Spleen (tissue), 11 donors: ENCODE measurements around the gene ZSCAN5C. TPM values are rescaled to one million over a fixed set of nuclear protein-coding genes. Genes with fewer than 3 reads are reported as not detected.
"Not testable (repeated sequence)": the region's sequence is repeated elsewhere in the genome, so short reads cannot be mapped to it uniquely, and the experiment has no call there.

Experiments used
- DNase-seq: peaks from one replicate; pipeline ENCODE4 v3.0.0-alpha.2; 2020
- H3K27ac ChIP-seq, 8 donors: fragments of 200-600 bp; sonication (generic) in 7 of 8; 1 replicate in 4 of 8; 2 replicates in 4 of 8; pipeline versions ENCODE4 v1.5.0 to v1.8.0; 2016 to 2021; ENCODE audit warnings: inconsistent platforms in 4 of 8, mild to moderate bottlenecking in 4 of 8, moderate library complexity in 1 of 8
- H3K27me3 ChIP-seq, 7 donors: fragments of 200-600 bp; sonication (generic) in 6 of 7; replicated peaks in 1 of 7; 1 replicate in 4 of 7; 2 replicates in 3 of 7; pipeline versions ENCODE4 v1.5.0 to v1.8.0; 2016 to 2021; ENCODE audit warnings: inconsistent platforms in 3 of 7, mild to moderate bottlenecking in 1 of 7
- H3K36me3 ChIP-seq, 6 donors: fragments of 200-600 bp; sonication (generic) in 5 of 6; 1 replicate in 4 of 6; 2 replicates in 2 of 6; pipeline versions ENCODE4 v1.5.0 to v1.8.0; 2016 to 2021; ENCODE audit warnings: inconsistent platforms in 2 of 6
- H3K4me1 ChIP-seq, 6 donors: fragments of 200-600 bp; sonication (generic) in 5 of 6; 1 replicate in 3 of 6; 2 replicates in 3 of 6; pipeline versions ENCODE4 v1.5.0 to v1.8.0; 2016 to 2021; ENCODE audit warnings: inconsistent platforms in 3 of 6
- H3K4me3 ChIP-seq, 8 donors: fragments of 200-600 bp; sonication (generic) in 7 of 8; 1 replicate in 4 of 8; 2 replicates in 4 of 8; pipeline versions ENCODE4 v1.5.0 to v1.8.0; 2016 to 2021; ENCODE audit warnings: inconsistent platforms in 4 of 8, mild to moderate bottlenecking in 4 of 8, moderate library complexity in 2 of 8
- H3K9me3 ChIP-seq, 8 donors: fragments of 200-600 bp; sonication (generic) in 7 of 8; 1 replicate in 4 of 8; 2 replicates in 4 of 8; pipeline versions ENCODE4 v1.5.0 to v1.8.0; 2016 to 2021; ENCODE audit warnings: inconsistent platforms in 4 of 8
- CTCF ChIP-seq, 11 experiments: fragments of 200-600 bp in 7 of 11; fragments of 450-650 bp in 4 of 11; sonication (generic) in 4 of 11; IDR thresholded peaks in 8 of 11; conservative IDR thresholded peaks in 3 of 11; 1 replicate in 7 of 11; 2 replicates in 4 of 11; pipeline versions ENCODE4 v1.4.0 to v1.8.0; 2016 to 2021; ENCODE audit warnings: antibody characterized with exemption in 11 of 11, inconsistent platforms in 4 of 11, mild to moderate bottlenecking in 1 of 11
- POLR2A ChIP-seq, 3 donors: fragments of 450-650 bp; IDR thresholded peaks; one replicate each; pipeline ENCODE4 v1.5.1; 2017; ENCODE audit warnings: antibody characterized with exemption in 3 of 3, mild to moderate bottlenecking in 1 of 3
- POLR2AphosphoS5 ChIP-seq, 3 donors: sonication (generic); formaldehyde crosslinking; IDR thresholded peaks; one replicate each; pipeline ENCODE4 v1.5.1; 2017; ENCODE audit warnings: antibody characterized with exemption in 3 of 3
- WGBS, 5 donors: extraction: QIAGEN DNeasy Blood & Tissue Kit in 3 of 5; methylation state at CpG; one replicate each; pipeline versions ENCODE4 v1.1.5 to v1.1.7; 2013 to 2018; 5-methylcytosine and 5-hydroxymethylcytosine counted together
- intact Hi-C: fragments of 100-400 bp; cut with DNase I; formaldehyde crosslinking; loops from one replicate; pipeline ENCODE4 v1.15.0; 2023; ENCODE audit warnings: low total_unique reads
- polyA plus RNA-seq, 3 donors: library from polyadenylated mRNA; stranded (reverse); fragments of 200-250 nt; gene quantifications; one replicate each; pipeline ENCODE4 v1.2.1, GENCODE V29; 2013
- total RNA-seq, 7 donors: library from RNA; depleted of rRNA in 3 of 7; stranded (reverse); fragments of >200 nt in 3 of 7; fragmentation: NEBNext Ultra II Directional in 4 of 7; extraction: Animal tissue kit (Norgen Biotek cat#: 25700) in 4 of 7; gene quantifications; one replicate each; pipeline versions ENCODE4 v1.1.0 to v1.2.1, GENCODE V29; 2016 to 2021
- donor health status: healthy with polysubstance abuse.
- donor health status: DM: no; HTN: no; CAD: no; lungs with moderate emphysema.
- donor health status: DM: no; HTN: no; CAD: no.
- donor health status: Bipolar disorder and iron deficiency.
- donor health status: healthy.
- donor health status: DM: no; HTN: no; CAD: no.
- donor health status: DM: yes; HTN: yes; CAD: no.

The ZSCAN5C gene
- total and polyA plus RNA-seq, 10 donors, result not detected

GRCh38 chr19:56170261-56170660, 31.8 kb upstream of the ZSCAN5C start:
- TF ChIP-seq CTCF (IDR thresholded peaks at IDR 0.05 in 8 of 11, conservative IDR thresholded peaks at IDR 0.05 in 3 of 11) (no peak), POLR2A (IDR thresholded peaks at IDR 0.05) (no peak), POLR2AphosphoS5 (IDR thresholded peaks at IDR 0.05) (peak in 2 of 3 donors; percentile 53 to 64)
- Histone ChIP-seq H3K9me3 (no peaks in the 10 kb centered on the region), H3K27ac (no peak overlapping the region), H3K36me3 (no peaks in the 10 kb centered on the region), H3K4me1 (peaks cover 0 to 18% (median 5%) of the 10 kb centered on the region in 6 donors), H3K4me3 (no peak overlapping the region), H3K27me3 (peaks cover 0 to 35% (median 0%) of the 10 kb centered on the region in 7 donors)
- no peak for DNase-seq
- intact Hi-C loops, result loop anchor here (5.0 kb wide), 1 partner anchor 93 kb away; no protein-coding TSS in a partner anchor
- WGBS, 5 donors, result 55 to 75% (median 64%) methylated on average over 14 of the region's 14 CpGs

GRCh38 chr19:56174086-56174485, 28.0 kb upstream of the ZSCAN5C start:
- H3K27me3 ChIP-seq, result peaks cover 0 to 41% (median 0%) of the 10 kb centered on the region in 7 donors
- intact Hi-C loops, result loop anchor here (5.0 kb wide), 1 partner anchor 97 kb away; no protein-coding TSS in a partner anchor
- peaks cover 0 to 18% (median 5%) of the 10 kb centered on the region in 6 donors for H3K4me1 ChIP-seq
- no peak overlapping the region for H3K4me3 ChIP-seq
- WGBS, 5 donors, result 33 to 46% (median 36%) methylated on average over 9 of the region's 9 CpGs
- H3K36me3 ChIP-seq, result no peaks in the 10 kb centered on the region
- TF ChIP-seq CTCF (IDR thresholded peaks at IDR 0.05 in 8 of 11, conservative IDR thresholded peaks at IDR 0.05 in 3 of 11), result no peak
- TF ChIP-seq POLR2AphosphoS5 (IDR thresholded peaks at IDR 0.05), result no peak
- no peak for TF ChIP-seq POLR2A (IDR thresholded peaks at IDR 0.05)
- no peak for DNase-seq
- no peak overlapping the region for H3K27ac ChIP-seq
- H3K9me3 ChIP-seq, result no peaks in the 10 kb centered on the region

GRCh38 chr19:56174550-56174949, 27.5 kb upstream of the ZSCAN5C start:
- no peak overlapping the region for H3K4me3 ChIP-seq
- H3K4me1 ChIP-seq, result peaks cover 0 to 18% (median 5%) of the 10 kb centered on the region in 6 donors
- intact Hi-C loops, result loop anchor here (5.0 kb wide), 1 partner anchor 97 kb away; no protein-coding TSS in a partner anchor
- H3K36me3 ChIP-seq, result no peaks in the 10 kb centered on the region
- H3K27me3 ChIP-seq, result peaks cover 0 to 41% (median 0%) of the 10 kb centered on the region in 7 donors
- no peak overlapping the region for H3K27ac ChIP-seq
- TF ChIP-seq POLR2AphosphoS5 (IDR thresholded peaks at IDR 0.05) (no peak), CTCF (IDR thresholded peaks at IDR 0.05 in 8 of 11, conservative IDR thresholded peaks at IDR 0.05 in 3 of 11) (no peak), POLR2A (IDR thresholded peaks at IDR 0.05) (no peak)
- H3K9me3 ChIP-seq, result no peaks in the 10 kb centered on the region
- WGBS, 5 donors, result 55 to 65% (median 61%) methylated on average over 11 of the region's 11 CpGs
- no peak for DNase-seq

GRCh38 chr19:56175861-56176307, 26.2 kb upstream of the ZSCAN5C start, which contains the start of gene GALP:
Gene GALP, plus strand, starts transcription at chr19:56176008. Its CDS starts 1,101 bp downstream, at chr19:56177109.
- H3K27ac ChIP-seq, H3K9me3 ChIP-seq, H3K4me1 ChIP-seq, intact Hi-C loops, DNase-seq, H3K36me3 ChIP-seq, H3K4me3 ChIP-seq: not testable (repeated sequence)
- H3K27me3 ChIP-seq, result peaks cover 0 to 41% (median 0%) of the 10 kb centered on the region in 7 donors
- 56 to 72% (median 66%) methylated on average over 14 to 15 of the region's 15 CpGs for WGBS, 5 donors

- WGBS, 5 donors, result 73 to 84% (median 82%) methylated on average over 3 to 11 of the region's 11 CpGs
- H3K4me1 ChIP-seq, intact Hi-C loops, H3K9me3 ChIP-seq, H3K27ac ChIP-seq, H3K36me3 ChIP-seq, DNase-seq, H3K4me3 ChIP-seq: not testable (repeated sequence)
- peaks cover 0 to 41% (median 0%) of the 10 kb centered on the region in 7 donors for H3K27me3 ChIP-seq
These were observed 25.8 kb upstream of the ZSCAN5C start for GRCh38 chr19:56176310-56176709.
